GM19238 (cell line): ENCODE measurements around the gene RASSF4.
A peak's percentile ranks its signal among the peaks of the same experiment; 100 is the strongest.

Experiments
- DNase-seq: peaks from one replicate; pipeline ENCODE4 v3.0.0; 2011; ENCODE audit warnings: low spot score; ENCODE audit not compliant: insufficient read length

The RASSF4 gene

GRCh38 chr10:44927352-44927751 is 32.2 kb upstream of the RASSF4 start:
- DNase-seq = no peak

- no peak for DNase-seq
Measured at GRCh38 chr10:44928462-44928861, 31.1 kb upstream of the RASSF4 start.

- no peak for DNase-seq
Measured at GRCh38 chr10:44929356-44930255, 30.0 kb upstream of the RASSF4 start.

- no peak for DNase-seq
Measured at GRCh38 chr10:44930904-44931620, 28.5 kb upstream of the RASSF4 start.

- no peak for DNase-seq
Measured at GRCh38 chr10:44931621-44932516, 27.7 kb upstream of the RASSF4 start.

- peak; percentile 66 for DNase-seq
Measured at GRCh38 chr10:44932517-44933450, 26.8 kb upstream of the RASSF4 start.

GRCh38 chr10:44933451-44934321 is 25.9 kb upstream of the RASSF4 start:
- DNase-seq = no peak

GRCh38 chr10:44934416-44935200 is 25.0 kb upstream of the RASSF4 start:
- no peak for DNase-seq

GRCh38 chr10:44935201-44935965 is 24.2 kb upstream of the RASSF4 start:
- DNase-seq = no peak

GRCh38 chr10:44935966-44936295 is 23.7 kb upstream of the RASSF4 start:
- no peak for DNase-seq

- no peak for DNase-seq
Measured at GRCh38 chr10:44936314-44936975, 23.2 kb upstream of the RASSF4 start.

- DNase-seq = no peak
Measured at GRCh38 chr10:44937196-44938005, 22.2 kb upstream of the RASSF4 start.

- DNase-seq = no peak
Measured at GRCh38 chr10:44938956-44939355, 20.6 kb upstream of the RASSF4 start.

GRCh38 chr10:44939691-44940401 is 19.8 kb upstream of the RASSF4 start:
- DNase-seq = no peak

- no peak for DNase-seq
Measured at GRCh38 chr10:44944354-44944753, 15.2 kb upstream of the RASSF4 start.

GRCh38 chr10:44946205-44946604 is 13.4 kb upstream of the RASSF4 start:
- DNase-seq = no peak
